Natural killer cell treated with Interleukin-12 subunit alpha and Interleukin-12 subunit beta and Interleukin-15 and Interleukin-18, amount 100 ng/mL, for 72 hours (primary cell): ENCODE data around the gene PDIA5. TPM values are rescaled to one million over a fixed set of nuclear protein-coding genes. Genes with fewer than 3 reads are reported as not detected.

Experiments used
- ATAC-seq, 2 donors: fragments of 150-1000 bp; cut with Tn5 transposase in 1 of 2; sonication (Bioruptor Pico), chemical (Tn5 transposase) in 1 of 2; 2 replicates each; pipeline ENCODE4 v1.10.0; 2021
- DNase-seq: peaks from one replicate; pipeline ENCODE4 v3.0.0; 2022; ENCODE audit warnings: low spot score
- H3K27ac Mint-ChIP-seq, 2 donors: 1 replicate in 1 of 2; 2 replicates in 1 of 2; pipeline ENCODE4 v1.8.0; 2022; ENCODE audit warnings: mixed read lengths in 2 of 2, mild to moderate bottlenecking in 1 of 2, moderate library complexity in 1 of 2
- H3K27me3 Mint-ChIP-seq, 2 donors: 1 replicate in 1 of 2; 2 replicates in 1 of 2; pipeline ENCODE4 v1.8.0; 2022; ENCODE audit warnings: mixed read lengths in 2 of 2
- H3K36me3 Mint-ChIP-seq: one replicate; pipeline ENCODE4 v1.8.0; 2022; ENCODE audit warnings: mixed read lengths
- H3K4me1 Mint-ChIP-seq, 2 donors: 1 replicate in 1 of 2; 2 replicates in 1 of 2; pipeline ENCODE4 v1.8.0; 2022; ENCODE audit warnings: low read depth in 2 of 2, mixed read lengths in 2 of 2, mild to moderate bottlenecking in 1 of 2
- H3K4me3 Mint-ChIP-seq: one replicate; pipeline ENCODE4 v1.8.0; 2022; ENCODE audit warnings: mixed read lengths
- H3K9me3 Mint-ChIP-seq: 2 replicates; pipeline ENCODE4 v1.8.0; 2022; ENCODE audit warnings: mixed read lengths
- total RNA-seq, 2 donors: library from RNA; stranded (reverse); gene quantifications; one replicate each; pipeline ENCODE4 v1.2.3, GENCODE V29; 2022

Gene PDIA5
- total RNA-seq = 10 to 100 TPM; 10.3 to 33.3 TPM

GRCh38 chr3:123066896-123067688 lies at the start of gene PDIA5:
Gene PDIA5 (plus strand): TSS chr3:123067025. CDS start chr3:123067165, 140 bp downstream.
- H3K4me3 Mint-ChIP-seq = peak within 1 kb of the TSS; percentile 85
- peaks cover 19 to 28% of the 10 kb centered on the region in 2 donors for H3K4me1 Mint-ChIP-seq
- H3K36me3 Mint-ChIP-seq = no peaks in the 10 kb centered on the region
- no peak within 1 kb of the TSS for H3K27ac Mint-ChIP-seq
- H3K9me3 Mint-ChIP-seq = no peaks in the 10 kb centered on the region
- peak; percentile 78 for DNase-seq
- peaks cover 30 to 34% of the 10 kb centered on the region in 2 donors for H3K27me3 Mint-ChIP-seq
- peak; percentile 85 to 88 for ATAC-seq

- Mint-ChIP-seq H3K36me3 (no peaks in the 10 kb centered on the region), H3K9me3 (no peaks in the 10 kb centered on the region), H3K27ac (no peak overlapping the region), H3K27me3 (peaks cover 38 to 53% of the 10 kb centered on the region in 2 donors), H3K4me3 (no peak overlapping the region), H3K4me1 (no peaks in the 10 kb centered on the region)
- ATAC-seq (no peak), DNase-seq (no peak)
Observed at GRCh38 chr3:123018683-123019082, 48.1 kb upstream of the PDIA5 start.

GRCh38 chr3:123019161-123019560 lies 47.7 kb upstream of the PDIA5 start:
- no peak for ATAC-seq
- H3K27ac Mint-ChIP-seq = no peak overlapping the region
- peaks cover 42 to 57% of the 10 kb centered on the region in 2 donors for H3K27me3 Mint-ChIP-seq
- no peak for DNase-seq
- H3K4me3 Mint-ChIP-seq = no peak overlapping the region
- no peaks in the 10 kb centered on the region for H3K4me1 Mint-ChIP-seq
- no peaks in the 10 kb centered on the region for H3K9me3 Mint-ChIP-seq
- H3K36me3 Mint-ChIP-seq = no peaks in the 10 kb centered on the region

DNA sequence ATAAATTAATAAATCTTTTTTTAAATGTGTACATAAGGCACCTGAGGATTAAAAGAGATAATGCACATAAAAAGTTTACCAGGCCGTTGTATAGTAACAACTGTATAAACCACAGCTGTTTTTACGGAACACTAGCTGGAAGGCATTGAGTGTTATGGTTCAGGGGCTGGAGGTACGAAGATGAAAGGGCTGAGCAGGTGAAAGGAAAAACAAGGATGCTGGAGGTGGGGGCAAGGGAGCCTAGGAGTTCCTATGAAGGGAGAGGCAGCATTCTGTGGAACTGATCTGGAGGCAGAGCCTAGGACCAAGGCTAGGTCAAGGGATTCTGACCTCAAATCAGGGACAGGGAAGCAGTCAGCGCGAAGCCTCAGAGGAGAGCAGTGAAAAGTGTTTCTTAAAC lies 47.2 kb upstream of the PDIA5 start:
- Mint-ChIP-seq H3K36me3 (no peaks in the 10 kb centered on the region), H3K4me3 (no peak overlapping the region), H3K9me3 (no peaks in the 10 kb centered on the region), H3K27me3 (peaks cover 45 to 58% of the 10 kb centered on the region in 2 donors), H3K27ac (no peak overlapping the region), H3K4me1 (no peaks in the 10 kb centered on the region)
- ATAC-seq (no peak), DNase-seq (no peak)

DNA sequence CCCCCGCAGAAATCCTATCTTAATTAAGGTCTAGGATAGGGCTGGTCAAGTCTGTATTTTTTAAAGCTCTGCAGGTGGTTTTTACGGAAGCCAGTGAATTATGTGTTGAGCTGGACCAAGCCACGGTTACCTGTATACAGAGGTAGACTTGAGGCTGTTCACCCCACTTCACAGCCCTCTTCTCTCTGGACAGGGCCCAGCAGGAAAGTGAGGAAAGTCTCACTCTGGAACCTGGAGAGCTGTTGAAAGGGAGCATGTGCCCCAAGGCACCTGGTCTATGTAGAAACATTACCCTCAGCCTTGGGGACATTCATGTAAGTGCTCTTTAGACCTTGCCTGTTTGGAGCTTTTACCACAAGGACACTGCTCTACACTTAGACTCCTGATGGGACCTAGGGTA lies 46.1 kb upstream of the PDIA5 start:
- DNase-seq (no peak), ATAC-seq (no peak)
- Mint-ChIP-seq H3K36me3 (no peaks in the 10 kb centered on the region), H3K27me3 (peaks cover 45 to 60% of the 10 kb centered on the region in 2 donors), H3K4me1 (peaks cover under 1 to 2% of the 10 kb centered on the region in 2 donors), H3K4me3 (no peak overlapping the region), H3K9me3 (no peaks in the 10 kb centered on the region), H3K27ac (no peak overlapping the region)

GRCh38 chr3:123021388-123021787 lies 45.4 kb upstream of the PDIA5 start:
- no peak overlapping the region for H3K4me3 Mint-ChIP-seq
- ATAC-seq = no peak
- no peaks in the 10 kb centered on the region for H3K36me3 Mint-ChIP-seq
- peaks cover 49 to 67% of the 10 kb centered on the region in 2 donors for H3K27me3 Mint-ChIP-seq
- no peak overlapping the region for H3K27ac Mint-ChIP-seq
- no peaks in the 10 kb centered on the region for H3K9me3 Mint-ChIP-seq
- H3K4me1 Mint-ChIP-seq = peaks cover 5% of the 10 kb centered on the region in 2 donors
- no peak for DNase-seq

DNA sequence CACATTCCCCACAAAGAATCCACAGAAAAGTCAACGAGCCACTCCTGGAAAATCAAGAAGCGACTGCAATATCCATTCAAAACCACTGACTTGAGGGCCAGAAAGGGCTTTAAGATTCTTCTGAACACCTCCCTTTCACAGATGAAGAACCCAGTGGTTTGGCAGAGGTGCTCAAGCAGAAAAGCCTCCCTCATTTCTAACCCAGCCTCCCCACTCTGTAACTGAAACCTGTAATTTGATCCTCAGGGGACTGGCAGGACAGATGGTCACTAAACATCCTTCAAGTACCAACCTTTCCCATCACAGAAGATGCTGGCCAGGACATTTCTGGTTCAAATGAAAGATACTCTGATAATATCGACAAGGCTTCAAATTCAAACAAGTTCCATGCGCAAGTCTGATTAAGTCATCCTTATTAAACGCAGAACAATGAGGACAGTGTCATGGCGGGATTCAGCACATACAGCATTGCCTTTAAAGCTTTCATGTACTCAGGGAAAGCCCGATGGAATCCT lies 44.8 kb upstream of the PDIA5 start:
- no peaks in the 10 kb centered on the region for H3K36me3 Mint-ChIP-seq
- no peak overlapping the region for H3K4me3 Mint-ChIP-seq
- peaks cover 51 to 71% of the 10 kb centered on the region in 2 donors for H3K27me3 Mint-ChIP-seq
- H3K9me3 Mint-ChIP-seq = no peaks in the 10 kb centered on the region
- H3K4me1 Mint-ChIP-seq = peaks cover 5 to 8% of the 10 kb centered on the region in 2 donors
- no peak overlapping the region for H3K27ac Mint-ChIP-seq
- DNase-seq (no peak), ATAC-seq (no peak)

DNA sequence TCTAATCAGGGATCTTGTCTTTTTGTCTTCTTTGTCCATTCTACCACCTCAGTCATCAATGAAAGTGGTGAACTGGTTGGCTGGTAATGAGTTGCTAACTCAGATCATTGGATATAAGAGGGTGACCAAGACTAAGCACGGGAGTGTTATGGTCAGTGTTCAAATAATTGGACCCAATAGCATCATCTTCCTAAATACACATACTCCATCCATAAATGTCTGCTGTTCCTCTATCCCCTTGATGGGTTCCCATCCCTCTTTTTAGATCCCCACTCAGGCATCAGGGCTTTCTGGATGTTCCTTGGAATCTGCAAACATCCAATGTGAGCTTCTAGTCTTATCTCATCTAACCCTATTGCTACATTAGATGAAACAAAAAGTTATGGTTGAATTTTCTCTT lies 42.8 kb upstream of the PDIA5 start:
- H3K27me3 Mint-ChIP-seq = peaks cover 56 to 64% of the 10 kb centered on the region in 2 donors

DNA sequence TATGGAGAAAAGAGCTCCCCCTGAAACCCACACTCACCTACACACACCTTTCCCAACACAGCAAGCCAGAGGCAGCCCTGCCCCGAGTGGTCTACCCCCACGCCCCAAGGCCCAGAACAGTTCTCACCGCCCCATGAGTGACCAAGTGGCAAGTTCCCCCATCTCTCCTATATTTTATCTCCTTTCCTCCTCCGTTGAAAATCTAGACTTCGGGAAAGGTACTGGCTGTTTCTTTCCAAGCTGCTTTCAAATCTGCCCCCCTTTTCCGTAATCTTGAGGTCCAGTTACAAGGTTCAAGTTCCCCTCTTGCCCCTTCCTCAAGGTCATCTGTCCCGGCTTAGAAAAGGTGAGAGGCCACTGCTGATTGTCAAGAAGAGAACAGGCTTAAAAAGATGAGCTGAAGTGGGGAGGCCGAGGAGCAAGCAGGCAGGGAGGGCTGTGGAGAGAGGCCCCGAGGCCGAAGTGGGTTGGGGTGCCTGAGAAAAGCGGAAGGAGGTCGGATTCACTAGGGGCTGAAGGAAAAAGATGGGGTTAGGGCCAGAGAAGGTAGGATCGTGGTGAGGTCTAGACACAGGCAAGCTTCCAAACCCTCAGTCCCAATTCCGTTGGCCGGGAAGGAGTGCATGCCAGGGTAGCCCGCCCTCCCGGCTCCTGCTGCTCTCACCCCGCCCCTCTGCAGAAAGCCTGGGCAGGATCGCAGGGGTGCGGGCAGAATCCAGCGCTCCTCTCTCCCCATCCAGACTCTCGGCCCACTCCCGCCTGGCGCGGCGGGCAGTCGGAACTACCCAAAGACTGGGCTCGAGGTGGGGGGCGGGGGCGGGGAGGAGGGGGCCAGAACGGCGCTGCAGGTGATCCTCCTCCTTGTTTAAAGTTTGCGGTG lies 40.9 kb upstream of the PDIA5 start:
- Mint-ChIP-seq H3K36me3 (no peaks in the 10 kb centered on the region), H3K4me1 (peaks cover 12 to 14% of the 10 kb centered on the region in 2 donors), H3K4me3 (peak overlapping the region; percentile 43), H3K27ac (no peak overlapping the region), H3K9me3 (no peaks in the 10 kb centered on the region), H3K27me3 (peaks cover 52 to 56% of the 10 kb centered on the region in 2 donors)
- no peak for ATAC-seq
- DNase-seq = no peak

More for the DNA sequence above, 42.8 kb upstream of the PDIA5 start:
- DNase-seq (no peak), ATAC-seq (no peak)
- no peaks in the 10 kb centered on the region for H3K36me3 Mint-ChIP-seq
- no peak overlapping the region for H3K27ac Mint-ChIP-seq
- no peak overlapping the region for H3K4me3 Mint-ChIP-seq
- no peaks in the 10 kb centered on the region for H3K9me3 Mint-ChIP-seq
- H3K4me1 Mint-ChIP-seq = peaks cover 12 to 14% of the 10 kb centered on the region in 2 donors

- Mint-ChIP-seq H3K36me3 (no peaks in the 10 kb centered on the region), H3K27ac (no peak overlapping the region), H3K27me3 (peaks cover 44 to 50% of the 10 kb centered on the region in 2 donors), H3K4me3 (peak overlapping the region; percentile 49), H3K9me3 (no peaks in the 10 kb centered on the region), H3K4me1 (peaks cover 12 to 14% of the 10 kb centered on the region in 2 donors)
- ATAC-seq (peak in 1 of 2 donors; percentile 32), DNase-seq (no peak)
Observed at GRCh38 chr3:123026565-123027291, 40.1 kb upstream of the PDIA5 start.

DNA sequence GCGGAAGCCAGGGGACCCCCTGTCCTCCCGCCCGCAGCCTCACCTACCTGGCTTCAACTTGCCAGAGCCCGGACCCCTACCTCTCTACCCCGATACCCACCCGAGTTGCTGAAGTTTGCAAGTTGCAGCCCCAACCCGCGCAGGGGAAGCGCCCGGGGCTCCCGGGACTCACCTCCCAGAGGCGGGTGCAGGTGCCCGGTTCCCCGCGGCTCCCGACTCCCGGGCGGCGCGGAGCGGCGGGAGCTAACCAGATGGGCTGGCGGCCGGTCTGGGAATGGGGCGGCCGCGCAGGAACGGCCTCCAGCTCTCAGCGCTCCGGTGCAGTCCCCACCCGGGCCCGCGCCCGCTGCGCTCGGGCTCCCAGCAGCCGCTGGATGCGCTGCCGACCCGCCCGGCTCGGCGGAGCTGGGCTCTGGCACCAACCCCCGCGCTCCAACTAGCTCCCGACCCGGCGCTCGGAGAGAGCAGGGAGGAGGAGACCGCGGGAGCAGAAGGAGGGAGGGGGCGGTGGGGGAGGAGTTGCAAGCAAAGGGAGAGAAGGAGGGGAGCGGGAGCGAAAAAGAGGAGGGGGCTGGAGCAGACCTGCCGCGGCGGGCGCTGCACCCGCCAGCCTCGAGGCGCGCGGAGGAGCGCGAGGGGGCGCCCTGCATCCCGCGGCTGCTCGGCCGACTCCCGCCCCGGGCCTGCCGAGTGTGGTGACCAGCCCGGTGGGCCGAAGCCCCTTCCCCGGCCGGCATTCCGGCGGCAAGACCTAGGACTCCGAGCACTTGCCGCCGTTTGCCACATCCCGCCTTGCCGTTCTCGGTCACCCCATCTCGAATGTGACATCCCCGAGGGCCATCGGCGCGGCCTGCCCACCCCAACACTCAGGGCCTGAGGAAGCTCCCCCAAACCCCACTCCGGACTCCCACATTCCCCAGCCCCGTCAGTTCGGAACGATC lies 39.3 kb upstream of the PDIA5 start, which contains the start of gene SEMA5B:
TSS of gene SEMA5B (minus strand) at position 472 of the 941 bp plus-strand sequence. CDS start 66,500 bp downstream, outside the sequence.
- no peaks in the 10 kb centered on the region for H3K36me3 Mint-ChIP-seq
- H3K27me3 Mint-ChIP-seq = peaks cover 40 to 48% of the 10 kb centered on the region in 2 donors
- H3K27ac Mint-ChIP-seq = no peak within 1 kb of the TSS

GRCh38 chr3:123028233-123028828 lies 38.5 kb upstream of the PDIA5 start:
- peaks cover 12 to 14% of the 10 kb centered on the region in 2 donors for H3K4me1 Mint-ChIP-seq

More for the DNA sequence above, 39.3 kb upstream of the PDIA5 start, which contains the start of gene SEMA5B:
- DNase-seq (no peak), ATAC-seq (peak; percentile 28 to 57)
- H3K4me1 Mint-ChIP-seq = peaks cover 12 to 14% of the 10 kb centered on the region in 2 donors
- H3K9me3 Mint-ChIP-seq = no peaks in the 10 kb centered on the region
- peak within 1 kb of the TSS; percentile 61 for H3K4me3 Mint-ChIP-seq

More at GRCh38 chr3:123028233-123028828, 38.5 kb upstream of the PDIA5 start:
- no peaks in the 10 kb centered on the region for H3K9me3 Mint-ChIP-seq
- H3K4me3 Mint-ChIP-seq = peak overlapping the region; percentile 61
- H3K27ac Mint-ChIP-seq = no peak overlapping the region
- H3K27me3 Mint-ChIP-seq = peaks cover 35 to 40% of the 10 kb centered on the region in 2 donors
- ATAC-seq = peak in 1 of 2 donors; percentile 12
- no peak for DNase-seq
- no peaks in the 10 kb centered on the region for H3K36me3 Mint-ChIP-seq
